ENCODE measurements around the gene SLC22A31. TPM values are rescaled to one million over a fixed set of nuclear protein-coding genes. Genes with fewer than 3 reads are reported as not detected.

SLC22A31 gene
- total RNA-seq, 1 donor from 2014 or later: not detected

DNA sequence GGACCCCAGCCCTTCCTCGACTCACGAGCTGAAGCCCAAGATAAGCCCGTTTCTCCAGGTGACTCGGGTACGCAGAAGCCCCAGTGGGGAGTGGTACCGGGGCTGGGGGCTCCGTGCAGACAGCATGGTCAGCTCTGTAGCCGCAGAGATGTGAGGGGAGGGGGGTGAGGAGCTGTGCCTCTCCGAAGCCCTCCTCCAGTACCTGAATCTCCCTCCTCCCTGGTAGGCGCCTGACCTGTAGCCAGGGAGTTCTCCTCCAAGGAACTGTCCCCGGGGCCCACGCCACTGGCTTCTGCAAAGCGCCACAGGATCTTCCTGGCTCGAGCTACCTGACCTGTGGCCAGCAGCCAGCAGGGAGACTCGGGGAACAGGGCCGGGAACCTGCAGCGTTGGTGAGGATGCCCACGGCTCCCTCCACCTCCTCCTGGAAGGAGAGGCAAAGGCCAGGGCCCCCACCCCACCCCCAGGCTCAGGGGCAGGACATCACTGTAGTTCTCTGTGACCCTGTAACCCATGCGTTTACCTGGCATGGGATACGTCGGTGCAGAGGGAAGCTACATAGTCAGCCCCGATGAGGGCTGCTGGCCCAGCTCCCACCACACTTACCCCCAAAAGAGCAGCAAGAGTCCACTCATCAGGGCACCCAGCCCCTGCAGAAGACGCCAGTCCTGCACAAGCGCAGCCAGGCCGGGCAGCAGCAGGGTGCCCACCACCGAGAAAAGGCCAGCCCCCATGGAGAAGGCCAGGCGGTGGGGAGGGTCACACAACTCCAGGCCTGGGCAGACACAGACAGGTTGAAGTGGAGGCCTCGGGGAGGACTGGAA, 1.7 kb downstream of the SLC22A31 start:
- no peaks in the 10 kb centered on the region for H3K9me3 ChIP-seq (ENCODE audit: low read depth)
- no peaks in the 10 kb centered on the region for H3K36me3 ChIP-seq
- H3K4me2 ChIP-seq: no peak overlapping the region
- peaks cover 30% of the 10 kb centered on the region for H3K27me3 Mint-ChIP-seq (ENCODE audit: insufficient read depth, low read depth)
- peaks cover 10% of the 10 kb centered on the region for H3K4me1 Mint-ChIP-seq
- peaks cover 17% of the 10 kb centered on the region for H3F3A ChIP-seq (ENCODE audit: low read depth)
- H3K4me3 ChIP-seq: no peak overlapping the region
- H3K36me3 Mint-ChIP-seq: no peaks in the 10 kb centered on the region
- no peak overlapping the region for H3K9ac ChIP-seq
- H4K20me1 ChIP-seq (ENCODE audit: low read depth): peaks cover 19% of the 10 kb centered on the region
- H3K27ac Mint-ChIP-seq: no peak overlapping the region
- H3K4me1 ChIP-seq: peaks cover 10% of the 10 kb centered on the region
- H3K79me2 ChIP-seq (ENCODE audit: low read depth): no peaks in the 10 kb centered on the region
- H3K27ac ChIP-seq: no peak overlapping the region
- TF ChIP-seq, protein P1, sequence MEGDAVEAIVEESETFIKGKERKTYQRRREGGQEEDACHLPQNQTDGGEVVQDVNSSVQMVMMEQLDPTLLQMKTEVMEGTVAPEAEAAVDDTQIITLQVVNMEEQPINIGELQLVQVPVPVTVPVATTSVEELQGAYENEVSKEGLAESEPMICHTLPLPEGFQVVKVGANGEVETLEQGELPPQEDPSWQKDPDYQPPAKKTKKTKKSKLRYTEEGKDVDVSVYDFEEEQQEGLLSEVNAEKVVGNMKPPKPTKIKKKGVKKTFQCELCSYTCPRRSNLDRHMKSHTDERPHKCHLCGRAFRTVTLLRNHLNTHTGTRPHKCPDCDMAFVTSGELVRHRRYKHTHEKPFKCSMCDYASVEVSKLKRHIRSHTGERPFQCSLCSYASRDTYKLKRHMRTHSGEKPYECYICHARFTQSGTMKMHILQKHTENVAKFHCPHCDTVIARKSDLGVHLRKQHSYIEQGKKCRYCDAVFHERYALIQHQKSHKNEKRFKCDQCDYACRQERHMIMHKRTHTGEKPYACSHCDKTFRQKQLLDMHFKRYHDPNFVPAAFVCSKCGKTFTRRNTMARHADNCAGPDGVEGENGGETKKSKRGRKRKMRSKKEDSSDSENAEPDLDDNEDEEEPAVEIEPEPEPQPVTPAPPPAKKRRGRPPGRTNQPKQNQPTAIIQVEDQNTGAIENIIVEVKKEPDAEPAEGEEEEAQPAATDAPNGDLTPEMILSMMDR (IDR thresholded peaks at IDR 0.05): no peak
- TF ChIP-seq EZH2phosphoT487 (IDR thresholded peaks at IDR 0.05) (no peak), EZH2 (IDR thresholded peaks at IDR 0.05) (no peak)
- no peak overlapping the region for H3K4me3 Mint-ChIP-seq
- no peak overlapping the region for H2AFZ ChIP-seq (replicated peaks)
- peaks cover 9% of the 10 kb centered on the region for H3K9me3 Mint-ChIP-seq
- peaks cover 85% of the 10 kb centered on the region for H3K27me3 ChIP-seq
- no peak for DNase-seq (ENCODE audit: low spot score)

DNA sequence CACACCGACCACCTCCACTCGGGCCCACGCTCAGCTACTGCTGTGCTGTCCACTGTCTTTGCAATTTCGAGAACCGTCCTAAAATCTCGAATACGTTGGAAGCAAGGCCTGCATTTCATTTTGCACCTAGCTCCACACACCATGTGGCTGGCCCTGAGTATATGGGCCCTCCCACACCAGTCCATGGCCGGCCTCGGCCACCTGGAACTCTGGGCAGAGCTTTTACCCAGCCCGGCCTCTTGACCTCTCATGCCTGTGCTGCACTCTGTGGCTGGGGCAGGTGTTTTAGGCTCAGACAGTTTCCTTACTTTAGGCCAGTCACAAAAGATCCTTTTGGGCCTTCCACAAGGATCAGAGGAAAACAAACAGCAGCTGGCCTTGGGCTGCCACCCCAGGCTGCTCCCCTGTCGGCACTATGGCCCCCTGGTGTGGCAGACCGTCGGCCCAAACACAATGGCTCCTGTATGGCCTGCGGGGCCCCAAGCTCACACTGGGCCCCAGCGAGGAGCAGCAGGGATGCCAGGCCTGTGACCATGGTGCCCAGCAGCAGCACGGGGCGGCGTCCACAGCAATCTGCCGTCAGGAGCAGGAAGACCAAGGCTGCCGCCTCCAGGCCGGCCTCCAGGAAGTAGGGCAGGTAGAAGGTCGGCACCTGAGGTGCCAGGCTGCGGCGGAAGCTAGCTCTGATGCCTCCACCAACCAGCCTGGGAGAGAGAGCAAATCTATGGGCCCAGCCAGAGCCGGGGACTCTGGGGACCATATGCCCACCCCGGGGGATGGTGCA, 2.5 kb downstream of the SLC22A31 start:
- DNase-seq (ENCODE audit: low spot score): no peak
- no peak overlapping the region for H3K9ac ChIP-seq
- H3K27me3 ChIP-seq: peaks cover 85% of the 10 kb centered on the region
- H3K9me3 ChIP-seq (ENCODE audit: low read depth): no peaks in the 10 kb centered on the region
- H3K79me2 ChIP-seq (ENCODE audit: low read depth): no peaks in the 10 kb centered on the region
- H3K9me3 Mint-ChIP-seq: peaks cover 3% of the 10 kb centered on the region
- no peak overlapping the region for H3K27ac ChIP-seq
- no peak overlapping the region for H3K27ac Mint-ChIP-seq
- peaks cover 9% of the 10 kb centered on the region for H3K4me1 Mint-ChIP-seq
- no peak overlapping the region for H3K4me2 ChIP-seq
- H3K27me3 Mint-ChIP-seq (ENCODE audit: insufficient read depth, low read depth): peaks cover 22% of the 10 kb centered on the region
- TF ChIP-seq EZH2phosphoT487 (IDR thresholded peaks at IDR 0.05): no peak
- TF ChIP-seq, protein P1 (IDR thresholded peaks at IDR 0.05): no peak
- no peak for TF ChIP-seq EZH2 (IDR thresholded peaks at IDR 0.05)
- no peaks in the 10 kb centered on the region for H3K36me3 Mint-ChIP-seq
- H3K36me3 ChIP-seq: no peaks in the 10 kb centered on the region
- H3F3A ChIP-seq (ENCODE audit: low read depth): peaks cover 20% of the 10 kb centered on the region
- peaks cover 19% of the 10 kb centered on the region for H4K20me1 ChIP-seq (ENCODE audit: low read depth)
- H3K4me1 ChIP-seq: peaks cover 10% of the 10 kb centered on the region
- H3K4me3 Mint-ChIP-seq: no peak overlapping the region
- H2AFZ ChIP-seq (replicated peaks): no peak overlapping the region
- H3K4me3 ChIP-seq: no peak overlapping the region

DNA sequence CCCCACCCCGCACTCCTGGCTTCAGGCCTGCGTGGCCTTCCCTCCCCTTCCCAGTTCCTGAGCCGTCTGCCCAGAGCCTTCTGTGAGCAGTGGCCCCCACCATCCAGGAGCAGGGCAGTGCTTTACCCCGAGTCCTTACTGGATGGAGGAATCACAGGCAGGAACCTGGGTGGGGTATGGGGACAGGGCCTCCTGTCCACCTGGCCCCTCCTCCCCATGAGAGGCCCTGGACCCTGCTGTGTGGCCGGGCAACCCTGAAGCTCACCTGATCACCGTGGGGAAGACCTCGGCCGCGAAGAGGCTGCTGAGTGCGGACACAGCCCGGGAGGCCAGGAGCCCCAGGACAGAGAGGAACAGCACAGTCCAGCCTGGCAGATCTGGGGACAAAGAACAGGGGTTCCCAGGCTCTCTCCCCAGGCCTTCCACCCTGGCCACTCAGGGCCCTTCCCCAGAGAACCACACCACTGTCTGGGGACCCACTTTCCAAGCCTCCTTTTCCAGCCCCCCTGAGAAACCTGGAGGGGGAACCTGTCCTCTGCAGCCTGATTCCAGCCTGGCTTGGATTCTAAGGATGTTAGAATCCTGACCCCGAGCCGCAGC, 3.2 kb downstream of the SLC22A31 start:
- H3K4me1 ChIP-seq: peaks cover 10% of the 10 kb centered on the region
- no peaks in the 10 kb centered on the region for H3K79me2 ChIP-seq (ENCODE audit: low read depth)
- H3F3A ChIP-seq (ENCODE audit: low read depth): peaks cover 14% of the 10 kb centered on the region
- Mint-ChIP-seq H3K4me3 (no peak overlapping the region), H3K9me3 (no peaks in the 10 kb centered on the region), H3K27ac (no peak overlapping the region), H3K36me3 (no peaks in the 10 kb centered on the region), H3K27me3 (ENCODE audit: insufficient read depth, low read depth) (peaks cover 16% of the 10 kb centered on the region), H3K4me1 (peaks cover 8% of the 10 kb centered on the region)
- H3K4me3 ChIP-seq: no peak overlapping the region
- H3K9ac ChIP-seq: no peak overlapping the region
- H2AFZ ChIP-seq (replicated peaks): no peak overlapping the region
- H3K27ac ChIP-seq: no peak overlapping the region
- TF ChIP-seq EZH2phosphoT487 (IDR thresholded peaks at IDR 0.05): no peak
- TF ChIP-seq, protein P1 (IDR thresholded peaks at IDR 0.05): no peak
- no peak for TF ChIP-seq EZH2 (IDR thresholded peaks at IDR 0.05)
- no peak for DNase-seq (ENCODE audit: low spot score)
- H3K36me3 ChIP-seq: no peaks in the 10 kb centered on the region
- no peak overlapping the region for H3K4me2 ChIP-seq
- H3K9me3 ChIP-seq (ENCODE audit: low read depth): no peaks in the 10 kb centered on the region
- H4K20me1 ChIP-seq (ENCODE audit: low read depth): peaks cover 12% of the 10 kb centered on the region
- H3K27me3 ChIP-seq: peaks cover 85% of the 10 kb centered on the region
